H1 (cell line): ENCODE data around the gene SPTBN4. TPM values are rescaled to one million over a fixed set of nuclear protein-coding genes. Genes with fewer than 3 reads are reported as not detected.

ENCODE experiments used
- CTCF ChIA-PET: fragments of 300-600 bp; sonication (Branson Sonifier 250); formaldehyde crosslinking; loops from one replicate; lab custom pipeline; 2021; ENCODE audit not compliant: partially characterized antibody; lab: Charles Lee
- POLR2A ChIA-PET: fragments of 300-600 bp; sonication (Branson Sonifier 250); formaldehyde crosslinking; loops from one replicate; lab custom pipeline; 2021; ENCODE audit warnings: inconsistent platforms; ENCODE audit not compliant: partially characterized antibody; lab: Charles Lee
- DNase-seq, 2 experiments: peaks; one replicate each; pipeline versions ENCODE4 v3.0.0 to v3.0.0-alpha.2; 2010 to 2022; ENCODE audit warnings: low spot score in 2 of 2, low read depth in 1 of 2, mixed read lengths in 1 of 2
- FAIRE-seq: peaks from 2 replicates; lab custom pipeline; 2011; peaks lifted over from hg19 to GRCh38; lab: Jason Lieb, UNC
- H2AFZ ChIP-seq: 2 replicates; pipeline ENCODE4 v1.8.1; 2012; ENCODE audit warnings: low read length, inconsistent platforms
- H2AK5ac ChIP-seq: 2 replicates; pipeline ENCODE4 v1.6.1; 2013; ENCODE audit warnings: low read depth, low read length
- H2BK120ac ChIP-seq: replicated peaks from 2 replicates; pipeline ENCODE3; 2013; ENCODE audit warnings: low read depth, low read length, inconsistent platforms
- H2BK12ac ChIP-seq: 2 replicates; pipeline ENCODE4 v1.6.1; 2013; ENCODE audit warnings: low read depth, low read length
- H2BK15ac ChIP-seq: 2 replicates; pipeline ENCODE4 v1.6.1; 2013; ENCODE audit warnings: low read length
- H2BK20ac ChIP-seq: 2 replicates; pipeline ENCODE4 v1.6.1; 2013; ENCODE audit warnings: low read length
- H2BK5ac ChIP-seq: 2 replicates; pipeline ENCODE4 v1.6.1; 2013; ENCODE audit warnings: low read depth, low read length
- H3K14ac ChIP-seq: 2 replicates; pipeline ENCODE4 v1.6.1; 2013; ENCODE audit warnings: inconsistent platforms; ENCODE audit not compliant: insufficient read length
- H3K18ac ChIP-seq: 2 replicates; pipeline ENCODE4 v1.6.1; 2013; ENCODE audit warnings: low read length; ENCODE audit errors: extremely low read depth
- H3K23ac ChIP-seq: 2 replicates; pipeline ENCODE4 v1.6.1; 2013; ENCODE audit warnings: inconsistent platforms; ENCODE audit not compliant: insufficient read length
- H3K23me2 ChIP-seq: 2 replicates; pipeline ENCODE4 v1.6.1; 2013; ENCODE audit warnings: low read depth, low read length
- H3K27ac ChIP-seq: 2 replicates; pipeline ENCODE4 v1.6.1; 2011; ENCODE audit warnings: low read depth, low read length, inconsistent platforms
- H3K27me3 ChIP-seq, 4 experiments: replicated peaks in 1 of 4; 1 replicate in 1 of 4; 2 replicates in 3 of 4; pipeline versions ENCODE4 v1.6.1 to v1.8.1; 2011 to 2013; ENCODE audit warnings: low read length in 3 of 4, mild to moderate bottlenecking in 3 of 4, inconsistent platforms in 2 of 4, mixed read lengths in 2 of 4, moderate library complexity in 1 of 4; ENCODE audit not compliant: control insufficient read depth in 3 of 4, insufficient read depth in 3 of 4; ENCODE audit errors: extremely low read depth in 1 of 4
- H3K36me3 ChIP-seq, 4 experiments: 2 replicates each; pipeline versions ENCODE4 v1.6.1 to v1.8.1; 2011 to 2013; ENCODE audit warnings: mild to moderate bottlenecking in 4 of 4, low read length in 3 of 4, moderate library complexity in 2 of 4, control low read depth in 1 of 4, inconsistent platforms in 1 of 4; ENCODE audit not compliant: insufficient read depth in 4 of 4, control insufficient read depth in 2 of 4
- H3K4ac ChIP-seq: replicated peaks from 2 replicates; pipeline ENCODE3; 2013; ENCODE audit warnings: low read length, low read depth, mixed read lengths, inconsistent platforms; ENCODE audit not compliant: insufficient read length
- H3K4me1 ChIP-seq, 4 experiments: replicated peaks in 1 of 4; 1 replicate in 1 of 4; 2 replicates in 3 of 4; pipeline versions ENCODE4 v1.6.1 to v1.8.1; 2011 to 2013; ENCODE audit warnings: low read length in 3 of 4, inconsistent platforms in 2 of 4, mixed read lengths in 1 of 4; ENCODE audit not compliant: insufficient read depth in 4 of 4, control insufficient read depth in 3 of 4
- H3K4me2 ChIP-seq, 2 experiments: 2 replicates each; pipeline versions ENCODE4 v1.6.1 to v1.8.1; 2011 to 2013; ENCODE audit warnings: low read depth in 2 of 2, low read length in 2 of 2, control low read depth in 1 of 2, inconsistent platforms in 1 of 2, mild to moderate bottlenecking in 1 of 2; ENCODE audit not compliant: insufficient read depth in 1 of 2
- H3K4me3 ChIP-seq, 4 experiments: fragments of 200-600, 300-600 bp in 1 of 4; sonication (generic), shearing (Covaris generic), sonication (Bioruptor Twin) in 1 of 4; 2 replicates each; pipeline versions ENCODE4 v1.5.1 to v1.8.1; 2011 to 2016; ENCODE audit warnings: low read length in 4 of 4, low read depth in 3 of 4, control low read depth in 2 of 4, inconsistent platforms in 2 of 4, mild to moderate bottlenecking in 2 of 4, mixed read lengths in 1 of 4, moderate library complexity in 1 of 4; ENCODE audit not compliant: insufficient read depth in 2 of 4; ENCODE audit errors: extremely low read depth in 1 of 4
- H3K56ac ChIP-seq: replicated peaks from 2 replicates; pipeline ENCODE3; 2013; ENCODE audit warnings: low read depth, mild to moderate bottlenecking, mixed read lengths, low read length, inconsistent platforms; ENCODE audit not compliant: insufficient read length
- H3K79me1 ChIP-seq: 2 replicates; pipeline ENCODE4 v1.6.1; 2013; ENCODE audit warnings: low read depth, low read length, control low read depth
- H3K79me2 ChIP-seq, 2 experiments: 2 replicates each; pipeline versions ENCODE4 v1.6.1 to v1.8.1; 2012 to 2013; ENCODE audit warnings: low read length in 2 of 2, mild to moderate bottlenecking in 2 of 2, inconsistent platforms in 1 of 2; ENCODE audit not compliant: insufficient read depth in 2 of 2, control insufficient read depth in 1 of 2
- H3K9ac ChIP-seq, 4 experiments: replicated peaks in 1 of 4; 1 replicate in 1 of 4; 2 replicates in 3 of 4; pipeline versions ENCODE4 v1.6.1 to v1.8.1; 2011 to 2013; ENCODE audit warnings: low read depth in 3 of 4, low read length in 3 of 4, control low read depth in 2 of 4, mild to moderate bottlenecking in 2 of 4, moderate library complexity in 2 of 4, inconsistent platforms in 1 of 4; ENCODE audit errors: extremely low read depth in 1 of 4
- H3K9me3 ChIP-seq, 2 experiments: 2 replicates each; pipeline versions ENCODE4 v1.6.1 to v1.8.1; 2012 to 2013; ENCODE audit warnings: mild to moderate bottlenecking in 2 of 2, moderate library complexity in 2 of 2, control low read depth in 1 of 2, inconsistent platforms in 1 of 2, low read depth in 1 of 2, low read length in 1 of 2, mixed read lengths in 1 of 2; ENCODE audit not compliant: insufficient read depth in 2 of 2
- H4K20me1 ChIP-seq, 2 experiments: replicated peaks in 1 of 2; 2 replicates each; pipeline versions ENCODE3 to v1.8.1; 2011 to 2013; ENCODE audit warnings: inconsistent platforms in 2 of 2, low read length in 2 of 2, mild to moderate bottlenecking in 1 of 2; ENCODE audit not compliant: insufficient read depth in 2 of 2, control insufficient read depth in 1 of 2
- H4K5ac ChIP-seq: 2 replicates; pipeline ENCODE4 v1.6.1; 2013; ENCODE audit warnings: low read length, low read depth, mixed read lengths, inconsistent platforms; ENCODE audit not compliant: insufficient read length
- H4K8ac ChIP-seq: 2 replicates; pipeline ENCODE4 v1.8.0; 2013; ENCODE audit warnings: mild to moderate bottlenecking, moderate library complexity, low read length, inconsistent platforms; ENCODE audit not compliant: insufficient read depth; ENCODE audit errors: extremely low read depth
- H4K91ac ChIP-seq: replicated peaks from 2 replicates; pipeline ENCODE3; 2013; ENCODE audit warnings: low read length, mixed read lengths, inconsistent platforms; ENCODE audit not compliant: insufficient read length
- BCL11A ChIP-seq, 2 experiments: IDR thresholded peaks; one replicate each; pipeline ENCODE4 v1.6.1; 2011; ENCODE audit warnings: low read depth in 2 of 2, low read length in 2 of 2, mild to moderate bottlenecking in 2 of 2
- FOSL1 ChIP-seq: IDR thresholded peaks from 2 replicates; pipeline ENCODE4 v1.6.1; 2011; ENCODE audit warnings: mild to moderate bottlenecking, low read depth, low read length, moderate library complexity; ENCODE audit not compliant: insufficient read depth
- SIRT6 ChIP-seq: IDR thresholded peaks from one replicate; pipeline ENCODE4 v1.7.1; 2012; ENCODE audit warnings: low read length, inconsistent platforms
- SRF ChIP-seq: IDR thresholded peaks from 2 replicates; pipeline ENCODE4 v1.6.1; 2011; ENCODE audit warnings: mild to moderate bottlenecking, low read depth, low read length, moderate library complexity
- WGBS, 2 experiments: shearing (Covaris generic) in 1 of 2; methylation state at CpG; one replicate each; pipeline versions ENCODE4 v1.1.6 to v1.1.7; 2013 to 2015; ENCODE audit warnings: low lambda C conversion rate in 2 of 2, mixed read lengths in 2 of 2, inconsistent platforms in 1 of 2, low coverage in 1 of 2, missing lambda C conversion rate in 1 of 2; ENCODE audit not compliant: insufficient replicate concordance in 2 of 2, insufficient coverage in 1 of 2, insufficient read length in 1 of 2; ENCODE audit errors: extremely low coverage in 1 of 2, missing lambda C conversion rate in 1 of 2; 5-methylcytosine and 5-hydroxymethylcytosine counted together
- polyA plus RNA-seq, 7 experiments: library from polyadenylated mRNA; depleted of rRNA in 3 of 7; stranded (reverse) in 5 of 7; unstranded in 2 of 7; fragments of >200 nt in 5 of 7; fragments of 200-250 nt in 2 of 7; gene quantifications; 1 replicate in 5 of 7; 2 replicates in 1 of 7; 4 replicates in 1 of 7; pipeline versions ENCODE4 v1.2.1 to v1.2.3, GENCODE V29; 2011 to 2013; ENCODE audit warnings: missing spikeins in 2 of 7, mixed read lengths in 2 of 7
- total RNA-seq: library from RNA; stranded (reverse); fragmentation: NEBNext Ultra II Directional; extraction: Animal tissue kit (Norgen Biotek cat#: 25700); gene quantifications from 2 replicates; pipeline ENCODE4 v1.2.1, GENCODE V29; 2021

SPTBN4 gene
- total and polyA plus RNA-seq, 2 of the 8 experiments (the other 6 are each of a cell fraction or from before 2014, with no cell fraction given): 1.9 to 3.0 TPM

DNA sequence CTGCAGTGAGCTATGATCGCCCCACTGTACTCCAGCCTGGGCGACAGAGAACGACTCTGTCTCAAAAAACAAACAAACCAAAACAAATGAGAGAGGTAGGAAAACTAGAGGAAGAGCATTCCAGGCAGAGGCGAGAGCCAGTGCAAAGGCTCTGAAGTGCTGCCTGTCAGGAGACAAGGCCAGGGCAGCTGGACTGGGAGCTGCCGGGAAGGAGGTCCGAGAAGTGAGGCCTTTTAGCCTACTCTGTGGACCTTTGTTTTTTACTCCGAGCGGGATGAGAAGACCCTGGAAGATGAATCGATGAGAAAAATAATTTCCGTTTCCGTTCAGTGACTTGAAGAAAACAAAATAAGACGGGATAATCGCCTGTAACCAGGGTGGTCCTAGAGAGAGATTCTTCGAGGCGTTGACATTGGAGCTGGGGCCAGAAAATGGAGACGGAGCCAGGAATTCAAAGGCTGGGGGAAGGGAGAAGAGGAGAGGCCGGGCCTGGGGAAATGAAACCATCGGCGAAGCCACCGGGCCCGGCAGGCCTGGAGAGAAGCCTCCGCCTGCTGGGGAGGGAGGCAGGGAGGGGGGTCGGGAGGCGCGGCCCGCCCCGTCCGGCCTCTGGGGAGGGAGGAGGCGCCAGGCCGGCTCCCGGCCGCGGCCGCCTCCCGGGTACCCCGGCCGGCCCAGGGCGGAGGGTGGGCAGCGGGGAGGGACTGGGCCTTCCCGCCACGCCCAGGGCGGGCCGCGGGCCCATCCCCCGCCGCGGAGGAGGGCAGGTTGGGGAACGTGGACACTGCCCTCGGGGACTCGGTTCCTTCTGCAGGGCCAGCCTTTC lies 33.2 kb upstream of the SPTBN4 start:
- peaks cover 0 to 4% (median 3%) of the 10 kb centered on the region in 4 experiments; a peak in 4 of 7 replicates for H3K4me1 ChIP-seq
- peak overlapping the region; percentile 85 for H3K18ac ChIP-seq
- no peaks in the 10 kb centered on the region for H3K27me3 ChIP-seq
- H2BK20ac ChIP-seq: no peak overlapping the region
- peak overlapping the region; percentile 63 to 68 for H3K4me2 ChIP-seq
- 14% methylated on average over 21 of the region's 50 CpGs; no CpG with 5 or more reads in 1 of the 2 experiments for WGBS, 2 experiments
- no peaks in the 10 kb centered on the region for H3K9me3 ChIP-seq
- FAIRE-seq (no peak), DNase-seq (peak in 1 of 2 experiments; percentile 86)
- H3K79me1 ChIP-seq: no peaks in the 10 kb centered on the region
- H3K36me3 ChIP-seq: no peaks in the 10 kb centered on the region
- peak overlapping the region; percentile 13 for H2BK120ac ChIP-seq
- H3K4ac ChIP-seq: no peak overlapping the region
- no peaks in the 10 kb centered on the region for H4K20me1 ChIP-seq
- H2BK15ac ChIP-seq: peak overlapping the region; percentile 46; the same call in 1 of the 2 replicates
- H4K8ac ChIP-seq: peak overlapping the region; percentile 47; the same call in 1 of the 2 replicates
- peaks cover 2% of the 10 kb centered on the region; the same call in 1 of the 2 replicates for H3K23me2 ChIP-seq
- no peaks in the 10 kb centered on the region for H3K79me2 ChIP-seq
- peak overlapping the region; percentile 29 for H2BK5ac ChIP-seq
- ChIA-PET CTCF (interaction anchor here (0.8 to 3.9 kb wide), 8 partner anchors 9 to 84 kb away, joined by 3 to 21 read pairs (median 4); partner anchors contain the start of gene BLVRB), POLR2A (interaction anchor here (0.5 to 2.7 kb wide), 15 partner anchors 7 to 1534 kb away, joined by 3 to 40 read pairs (median 4); partner anchors contain the start of genes BLVRB, NFKBIB, PLD3 and PRX)
- H3K56ac ChIP-seq: no peak overlapping the region
- H3K9ac ChIP-seq: peak overlapping the region; percentile 43 to 82 (median 72)
- peak overlapping the region; percentile 85 for H4K5ac ChIP-seq
- H4K91ac ChIP-seq: peak overlapping the region; percentile 15
- H3K27ac ChIP-seq: peak overlapping the region; percentile 81
- H3K14ac ChIP-seq: no peak overlapping the region
- no peak overlapping the region for H3K23ac ChIP-seq
- H2AFZ ChIP-seq: peak overlapping the region; percentile 75
- peak overlapping the region; percentile 80 for H2BK12ac ChIP-seq
- no peak overlapping the region for H2AK5ac ChIP-seq
- peak overlapping the region; percentile 22 to 55 (median 44); a peak in 7 of 8 replicates for H3K4me3 ChIP-seq
- no peak for TF ChIP-seq FOSL1
- no peak for TF ChIP-seq BCL11A (IDR thresholded peaks at IDR 0.05; ENCODE audit: low read depth in 2 of 2, low read length in 2 of 2)
- TF ChIP-seq SRF: no peak
- no peak for TF ChIP-seq SIRT6
